Measurements from ENCODE around the gene DOCK9.

DOCK9 gene

DNA sequence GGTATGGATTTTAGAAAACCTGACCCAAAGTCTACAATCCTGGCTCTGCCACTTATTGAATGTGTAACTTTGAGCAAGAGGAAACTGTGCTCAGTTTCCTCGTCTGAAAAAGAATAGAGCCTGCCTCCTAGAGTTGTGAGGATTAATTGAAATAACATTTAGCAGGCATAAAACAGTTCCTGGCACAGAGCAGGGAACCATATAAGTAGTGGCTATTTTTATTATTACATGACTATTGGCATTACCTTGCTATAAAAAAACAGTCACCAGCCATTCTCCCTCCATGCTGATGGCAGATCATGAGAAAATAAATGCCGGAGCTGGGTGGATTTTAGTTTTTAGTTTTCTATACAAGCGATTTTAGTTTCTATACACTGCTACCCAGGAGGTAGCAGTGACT lies 5.8 kb downstream of the DOCK9 start:
- no peak for DNase-seq

DNA sequence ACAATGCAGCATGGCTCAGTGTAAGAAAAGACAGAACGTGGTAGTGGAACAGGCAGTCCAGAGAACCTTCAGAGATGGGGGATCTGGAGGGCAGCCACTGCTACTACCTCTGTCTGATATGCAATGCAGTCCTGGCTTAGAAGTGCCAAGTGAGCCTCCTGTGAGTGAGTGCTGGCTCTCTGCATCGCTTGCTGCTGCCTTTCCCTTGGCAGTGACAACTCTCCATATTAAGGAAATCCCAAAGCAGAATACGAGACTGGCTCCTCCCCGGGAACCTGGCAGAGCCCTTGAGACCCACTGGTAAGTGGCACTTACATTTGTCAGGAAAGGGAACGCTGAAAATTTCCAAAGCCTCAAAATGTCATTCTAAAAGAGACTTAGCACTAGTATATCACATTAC lies 7.5 kb downstream of the DOCK9 start:
- no peak for DNase-seq

DNA sequence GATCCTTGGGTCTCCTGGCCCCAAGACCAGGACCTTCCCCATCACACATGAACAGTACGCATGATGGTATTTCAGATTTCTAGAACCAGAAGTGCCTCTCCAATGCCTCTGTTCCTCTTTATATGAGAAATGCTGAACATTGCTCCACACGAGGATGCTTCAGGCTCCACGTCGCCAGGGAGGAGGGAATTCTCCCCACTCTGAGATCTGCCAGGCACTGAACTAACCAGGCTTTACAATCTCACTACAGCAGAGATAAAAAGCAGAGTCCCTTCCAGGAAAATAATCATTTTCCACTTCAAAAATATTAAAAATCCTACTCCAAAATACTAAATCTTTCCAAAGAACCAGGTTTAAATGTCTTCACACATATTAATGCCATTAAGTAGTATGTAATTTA lies 10.4 kb downstream of the DOCK9 start:
- DNase-seq: no peak

DNA sequence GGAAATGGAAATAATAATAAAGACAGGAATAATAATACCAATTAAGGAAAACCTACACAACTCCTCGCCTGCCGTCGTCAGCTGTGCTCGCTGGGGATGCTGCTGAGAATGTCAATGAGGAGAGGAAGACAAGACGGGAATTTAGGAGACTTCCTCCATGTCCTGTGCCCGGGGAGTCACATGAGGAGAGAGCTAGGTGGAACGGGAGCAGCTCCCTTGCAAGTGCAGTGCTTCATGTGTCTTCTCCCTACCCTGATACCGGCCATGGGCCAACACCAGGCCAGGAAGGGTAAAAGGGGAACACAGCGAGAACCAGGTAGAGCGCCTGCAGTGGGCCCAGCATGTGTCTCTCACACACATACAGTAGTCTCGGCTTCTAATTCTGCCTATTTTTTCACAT lies 11.8 kb downstream of the DOCK9 start:
- DNase-seq: no peak

DNA sequence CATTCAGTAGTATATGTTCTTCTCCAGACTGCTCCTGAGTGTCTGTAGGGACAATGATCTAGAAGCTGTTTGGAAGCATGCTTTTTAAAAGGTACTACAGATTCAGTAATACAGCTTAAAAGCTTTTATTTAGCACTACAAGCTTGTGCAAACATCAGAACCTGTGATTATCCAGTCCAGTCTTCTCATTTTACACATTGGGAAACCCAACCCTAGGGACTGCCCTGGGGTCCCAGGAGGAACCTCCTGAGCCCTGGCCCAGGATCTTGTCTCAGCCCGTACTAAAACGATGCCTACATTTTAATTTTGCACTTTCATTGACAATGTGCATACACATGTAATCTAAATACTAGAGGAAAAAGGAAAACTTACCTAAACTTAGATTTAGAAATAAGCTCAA lies 12.5 kb downstream of the DOCK9 start:
- DNase-seq: no peak

DNA sequence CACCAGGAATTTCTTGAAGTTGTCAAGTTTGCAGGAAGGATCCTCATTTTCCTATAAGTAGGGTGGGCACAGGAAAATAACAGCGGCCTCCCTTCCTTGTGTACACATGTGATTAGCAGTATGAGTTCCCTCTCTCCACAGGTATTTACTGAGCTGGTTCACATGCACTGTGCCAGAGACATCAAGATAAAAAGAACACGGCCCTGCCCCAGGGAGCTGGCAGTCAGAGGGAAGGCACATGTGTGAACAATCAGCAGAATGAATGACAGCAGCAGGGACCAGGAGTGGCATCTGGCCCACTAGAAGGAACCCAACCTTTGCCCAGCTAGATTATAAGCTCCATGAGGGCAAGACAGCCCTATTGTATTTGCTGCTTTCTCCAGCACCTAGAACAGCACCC lies 13.9 kb downstream of the DOCK9 start:
- no peak for DNase-seq

DNA sequence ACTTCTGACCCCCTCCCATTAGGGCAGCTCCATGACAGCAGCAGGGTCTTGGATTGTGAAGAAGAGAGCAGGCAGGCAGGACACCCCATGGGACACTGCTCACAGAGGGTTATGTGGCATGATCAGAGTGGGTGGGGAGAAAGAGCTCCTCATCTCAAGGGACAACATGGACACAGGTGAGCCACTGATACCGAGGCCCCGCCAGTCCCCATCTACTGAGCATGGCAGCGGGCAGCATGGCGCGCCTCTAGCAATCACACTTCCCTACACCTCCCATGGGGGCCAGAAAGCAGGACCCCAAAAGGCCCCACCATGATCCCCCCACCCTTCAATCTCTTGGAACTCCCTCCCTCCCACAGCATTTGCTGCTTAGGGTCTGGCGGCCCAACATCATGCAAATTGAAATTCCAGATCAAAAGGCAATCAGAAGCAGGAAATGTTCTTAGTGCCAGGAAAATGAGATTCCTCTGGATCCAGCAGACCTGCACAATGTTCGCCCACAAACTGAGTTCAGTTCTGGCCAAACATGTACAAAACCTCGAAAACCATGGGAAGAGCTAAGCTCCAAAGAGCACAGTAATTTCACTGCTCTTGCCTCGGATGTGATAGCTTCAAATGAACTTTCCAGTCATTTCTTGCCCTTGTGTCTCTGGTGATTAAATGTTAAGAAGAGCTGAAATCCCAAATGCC lies 14.8 kb downstream of the DOCK9 start:
- no peak for DNase-seq

DNA sequence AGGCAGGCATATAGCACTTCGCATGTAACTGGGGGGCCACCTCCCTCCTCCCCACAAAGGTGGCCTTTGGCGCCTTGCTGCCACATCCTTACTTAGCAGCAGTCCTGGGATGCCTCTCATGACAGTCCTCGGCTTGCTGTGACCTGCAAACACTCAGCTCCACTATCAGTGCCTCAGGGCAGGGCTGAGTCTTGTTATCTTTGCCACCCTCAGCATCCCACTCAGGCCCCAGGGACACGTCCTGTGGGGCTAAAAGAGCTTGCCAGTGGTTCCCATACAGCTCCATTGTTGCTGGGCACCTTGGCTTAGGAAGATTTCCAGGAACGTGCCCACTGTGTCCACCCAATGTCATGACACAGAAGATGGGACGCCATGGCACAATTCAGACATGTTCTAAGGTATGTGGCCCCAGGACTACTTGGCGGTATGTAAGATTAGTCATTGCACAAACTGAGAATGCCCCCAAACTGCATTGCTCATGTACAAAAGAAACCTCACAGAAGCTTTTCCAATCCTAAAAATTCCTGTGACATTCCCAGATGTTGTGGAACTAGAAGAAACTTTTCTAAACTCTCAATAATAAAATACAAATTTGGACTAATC lies 16.3 kb downstream of the DOCK9 start:
- DNase-seq: no peak

DNA sequence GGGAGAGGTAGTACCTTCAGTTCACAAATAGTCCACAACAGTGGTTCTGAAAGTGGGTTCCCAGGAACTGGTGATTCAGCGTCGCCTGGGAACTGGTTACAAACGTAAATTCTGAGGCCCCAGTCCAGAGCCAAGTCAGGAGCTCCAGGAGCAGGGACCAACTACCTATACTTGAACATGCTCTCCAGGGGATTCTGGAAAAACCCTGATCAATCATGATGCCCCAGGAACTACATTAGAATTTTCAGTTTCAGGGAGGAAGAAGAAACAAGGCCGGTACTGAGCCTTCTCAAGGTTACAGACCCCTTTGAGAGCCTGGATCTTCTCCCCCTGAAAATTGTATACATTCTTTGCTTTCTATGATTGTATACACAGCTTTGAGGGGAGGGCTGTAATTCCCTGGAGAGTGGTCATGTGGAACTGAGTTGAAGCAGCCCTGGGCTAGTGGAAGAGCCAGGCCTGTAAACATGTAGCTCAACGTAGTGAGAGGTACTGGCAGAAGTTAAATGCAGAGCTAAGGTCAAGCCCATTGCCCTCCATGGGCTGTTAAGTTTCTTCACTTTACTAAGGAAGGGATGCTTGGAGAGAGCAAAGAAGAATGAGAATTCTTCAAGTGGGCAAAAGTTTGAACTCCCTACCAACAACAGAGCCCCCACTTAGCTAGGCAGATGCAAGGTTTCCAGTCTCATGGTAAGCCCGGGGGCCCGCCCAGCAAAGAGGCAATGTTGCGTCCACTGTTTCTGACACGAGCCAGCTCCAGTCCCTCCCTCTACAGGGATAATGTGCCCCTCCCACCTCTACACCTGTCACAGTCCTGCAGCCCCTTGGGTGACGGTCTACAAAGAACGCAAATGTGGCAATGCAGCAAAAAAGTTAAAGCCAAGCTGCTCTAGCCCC lies 17.0 kb downstream of the DOCK9 start:
- DNase-seq: no peak

DNA sequence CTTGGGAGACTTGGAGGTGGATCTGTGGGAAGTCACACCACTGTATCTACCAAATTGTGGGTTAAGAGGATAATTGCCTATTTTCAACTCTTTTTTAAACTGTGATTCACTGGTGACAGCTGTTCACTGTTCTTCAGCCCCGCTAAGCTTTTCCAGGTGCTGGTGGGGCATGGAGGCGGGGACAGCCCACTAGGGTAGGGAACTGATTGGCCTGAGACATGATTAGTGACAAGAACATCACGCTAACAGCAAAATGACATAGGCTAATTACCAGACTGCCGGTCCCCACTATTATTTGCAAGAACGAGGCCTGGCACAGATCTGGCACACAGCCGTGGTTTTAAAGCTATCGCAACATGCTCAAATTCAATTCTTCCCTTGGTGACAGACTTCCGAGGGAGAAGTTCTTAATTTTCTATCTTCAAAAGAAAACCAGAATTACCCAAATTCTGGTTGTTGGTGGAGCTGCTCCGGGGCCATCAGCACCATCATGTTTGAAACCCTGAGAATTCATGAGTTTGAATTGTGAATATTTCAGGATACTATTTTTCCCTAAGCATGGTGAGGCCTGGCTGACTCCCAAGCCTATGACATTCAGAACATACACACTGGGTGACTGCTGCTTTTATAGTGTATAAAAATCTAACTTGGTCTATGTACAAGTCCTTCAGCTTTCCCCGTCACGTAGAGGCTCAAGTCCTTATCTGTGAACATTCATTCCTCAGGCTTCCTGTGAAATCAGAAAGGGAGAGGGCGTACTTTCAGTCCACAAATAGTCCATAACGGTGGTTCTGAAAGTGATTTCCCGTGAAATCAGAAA lies 17.9 kb downstream of the DOCK9 start:
- no peak for DNase-seq

DNA sequence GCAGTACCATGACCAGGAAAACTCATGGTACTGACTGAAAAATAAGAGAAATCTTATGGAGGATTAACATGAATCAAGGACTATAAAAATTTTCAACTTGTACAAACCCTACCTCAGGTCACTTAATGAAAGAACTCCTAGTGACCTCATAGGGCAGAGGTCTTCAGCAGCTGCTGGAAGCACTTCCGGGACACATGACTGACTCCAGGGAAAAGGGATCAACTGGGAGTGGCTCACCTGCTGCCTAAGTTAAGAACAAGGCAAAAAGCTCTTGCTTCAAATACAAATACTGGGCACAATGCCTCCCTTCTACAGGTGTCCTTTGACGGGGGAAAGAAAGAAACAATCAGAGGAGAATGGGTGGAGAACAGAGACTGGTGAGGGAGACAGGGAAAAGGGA lies 18.6 kb downstream of the DOCK9 start:
- no peak for DNase-seq

DNA sequence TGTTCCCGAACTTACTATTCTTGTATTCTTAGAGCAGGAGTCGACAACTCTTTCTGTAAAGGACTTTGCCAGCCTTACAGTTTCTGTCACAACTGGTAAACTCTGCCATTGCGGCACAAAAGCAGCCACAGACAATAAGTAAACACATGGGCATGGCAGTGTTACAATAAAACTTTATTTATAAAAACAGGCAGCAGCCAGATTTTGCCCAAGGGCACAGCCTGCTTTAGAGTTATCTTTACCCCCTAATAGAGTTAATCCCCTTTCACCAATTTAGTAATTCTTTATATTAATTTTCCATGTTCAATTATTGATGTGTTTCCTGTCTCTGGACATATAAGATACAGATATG lies 19.4 kb downstream of the DOCK9 start:
- no peak for DNase-seq

DNA sequence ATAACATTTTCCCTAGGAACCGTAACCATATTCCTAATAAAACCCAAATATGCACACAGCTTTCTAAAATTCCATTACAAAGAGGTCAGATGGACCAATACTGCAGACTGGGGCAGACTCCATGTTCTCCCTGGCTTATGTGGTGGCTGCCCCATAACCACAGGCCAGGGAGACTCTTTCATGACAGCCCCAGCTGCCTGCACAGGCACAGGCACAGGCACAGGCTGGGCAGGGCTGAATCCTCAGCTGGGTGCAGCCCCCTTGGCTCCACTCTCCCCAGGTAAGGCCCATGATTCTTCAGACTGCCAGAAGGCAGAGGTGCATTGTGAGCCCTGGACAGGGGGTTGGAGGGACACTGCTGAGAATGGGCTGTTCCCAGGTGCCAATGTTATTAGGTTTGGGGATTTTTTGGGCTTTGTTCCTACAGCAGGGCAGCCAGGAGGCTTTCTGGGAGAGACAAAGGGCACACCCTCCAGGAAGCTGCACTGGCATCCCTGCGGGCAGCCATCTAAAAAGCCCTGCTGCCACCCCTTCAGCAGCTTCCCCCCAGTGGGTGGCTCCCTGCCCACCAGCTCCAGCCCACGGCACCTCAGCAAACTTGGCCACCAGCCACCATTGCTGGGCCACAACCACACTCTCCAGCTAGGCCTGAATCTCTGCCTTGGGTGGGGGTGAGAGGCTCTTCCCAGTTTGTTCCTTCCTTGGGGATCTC lies 20.0 kb downstream of the DOCK9 start:
- no peak for DNase-seq

DNA sequence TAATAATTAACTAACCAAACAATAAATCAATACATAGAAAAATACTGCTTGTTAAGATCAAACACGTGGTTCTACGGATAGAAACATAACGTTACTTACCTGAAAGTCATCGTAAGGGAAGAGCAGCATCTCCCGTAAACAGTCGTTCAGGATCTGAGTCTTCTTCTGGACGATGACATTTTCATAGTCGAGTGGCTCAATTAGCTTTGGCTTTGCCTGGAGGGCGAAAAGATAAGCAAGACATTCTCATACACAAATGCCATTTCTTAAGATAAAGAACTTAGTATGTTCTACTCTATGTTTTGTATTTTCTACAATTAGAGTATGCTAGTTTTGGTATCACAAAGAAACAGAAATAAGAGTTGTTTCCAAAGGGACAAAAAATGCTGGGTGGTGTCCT lies 22.5 kb downstream of the DOCK9 start:
- no peak for DNase-seq

DNA sequence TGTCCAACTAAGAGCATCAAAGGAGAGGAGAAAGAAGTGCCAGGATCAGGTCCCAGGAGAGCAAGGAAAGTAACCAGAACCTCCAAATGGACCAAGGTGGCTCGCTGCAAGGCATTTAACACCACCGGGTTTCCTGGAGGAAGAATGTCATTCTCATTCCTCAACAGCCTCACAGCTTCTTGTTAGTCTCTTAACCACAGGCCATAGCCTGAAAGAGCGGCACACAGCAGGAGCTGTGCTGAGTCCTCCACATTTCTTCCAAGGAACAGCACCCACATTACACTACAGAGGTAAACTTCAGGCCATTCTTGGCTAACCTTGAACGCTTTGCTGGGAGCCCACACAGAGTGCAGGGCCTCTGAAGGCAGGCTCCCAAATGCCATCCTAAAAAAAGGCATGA lies 23.6 kb downstream of the DOCK9 start:
- DNase-seq: no peak

DNA sequence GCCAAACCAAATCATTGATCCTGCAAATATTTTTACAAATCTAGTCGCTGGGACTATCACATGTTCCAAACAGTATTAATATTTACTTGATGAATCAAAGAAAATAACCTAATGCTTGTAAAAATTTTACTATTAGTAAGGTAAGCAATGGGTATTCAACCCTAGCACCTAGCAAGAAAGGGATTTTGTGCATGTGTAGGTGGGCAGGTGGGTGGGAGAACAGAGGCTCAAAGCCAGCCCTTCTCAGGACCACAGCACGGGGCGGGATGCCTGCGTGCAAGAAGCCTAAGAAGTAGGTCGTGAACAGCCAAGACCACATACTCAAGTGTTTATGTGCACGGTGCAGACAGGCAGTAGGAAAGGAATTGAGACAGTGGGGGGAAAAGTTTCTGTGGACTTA lies 26.6 kb downstream of the DOCK9 start:
- no peak for DNase-seq

DNA sequence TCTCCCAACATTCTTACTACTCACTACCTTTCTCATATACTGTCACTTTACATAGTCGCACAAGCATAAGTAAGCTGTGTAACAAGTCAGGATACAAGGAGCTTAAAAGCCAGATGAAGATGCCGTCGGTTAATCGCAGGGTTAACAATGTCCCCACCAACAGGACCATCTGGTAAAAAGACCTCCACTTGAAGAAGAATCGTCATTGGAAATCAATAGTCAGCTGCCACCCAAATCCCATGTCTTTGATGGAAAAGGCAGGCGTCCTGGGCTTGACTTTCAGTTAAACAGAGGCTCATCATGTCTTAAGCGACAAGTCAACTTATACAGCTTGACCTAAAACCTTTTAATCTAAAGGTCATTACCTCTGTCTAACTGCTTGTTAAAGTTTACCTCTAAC lies 27.2 kb downstream of the DOCK9 start:
- DNase-seq: no peak

DNA sequence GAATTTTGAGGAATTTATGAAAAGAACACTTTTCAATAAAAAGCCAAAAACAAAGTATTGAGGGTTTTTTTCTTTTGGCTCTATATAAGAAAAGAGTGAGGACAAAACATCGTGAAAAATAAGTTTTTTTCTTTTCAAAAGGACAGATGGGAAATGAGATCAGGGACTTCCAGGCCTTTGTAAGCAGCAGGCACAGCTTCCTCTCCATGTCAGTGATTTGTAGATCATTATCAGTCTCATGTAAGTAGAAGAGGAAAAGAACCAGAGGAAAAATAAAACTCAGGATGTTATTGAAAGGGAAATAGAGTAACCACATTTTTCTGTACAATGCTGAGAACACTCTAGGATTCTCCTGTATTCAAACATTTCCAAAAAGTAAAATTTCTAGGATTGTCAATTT lies 29.9 kb downstream of the DOCK9 start:
- no peak for DNase-seq

DNA sequence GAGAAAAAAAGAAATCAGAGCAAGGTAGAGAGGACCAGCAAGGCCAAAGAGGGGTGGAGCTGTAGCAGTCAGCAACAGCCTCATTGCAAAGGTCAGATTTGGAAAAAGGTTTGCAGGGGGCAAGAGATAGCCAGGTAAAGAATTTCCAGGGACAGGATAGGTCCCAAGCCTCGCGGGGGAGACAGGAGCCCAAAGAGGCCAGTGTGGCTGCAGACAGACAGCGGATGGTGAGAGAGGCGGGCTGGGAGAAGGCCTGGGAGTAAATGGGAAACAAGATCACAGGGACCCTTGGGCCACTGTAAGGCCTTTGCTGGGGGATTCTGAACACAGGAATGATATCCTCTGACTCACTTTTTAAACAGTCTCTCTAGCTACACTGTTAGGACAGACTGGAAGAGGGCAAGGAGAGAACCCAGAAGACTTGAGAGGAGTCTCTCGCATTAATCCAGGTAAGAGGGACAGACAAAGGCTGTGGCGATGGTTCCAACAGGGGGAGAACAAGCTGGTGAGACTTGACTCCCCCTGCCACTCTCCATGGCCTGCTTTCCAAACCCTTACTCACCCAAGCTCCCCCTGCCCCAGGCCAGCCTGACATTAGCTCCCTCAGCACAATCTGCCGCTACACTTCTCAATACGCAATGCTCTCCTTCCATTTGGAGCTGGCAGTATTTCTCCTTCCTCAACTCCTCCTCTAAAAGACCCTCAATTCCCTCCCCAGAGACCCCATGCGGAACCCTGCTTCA lies 31.8 kb downstream of the DOCK9 start:
- no peak for DNase-seq

DNA sequence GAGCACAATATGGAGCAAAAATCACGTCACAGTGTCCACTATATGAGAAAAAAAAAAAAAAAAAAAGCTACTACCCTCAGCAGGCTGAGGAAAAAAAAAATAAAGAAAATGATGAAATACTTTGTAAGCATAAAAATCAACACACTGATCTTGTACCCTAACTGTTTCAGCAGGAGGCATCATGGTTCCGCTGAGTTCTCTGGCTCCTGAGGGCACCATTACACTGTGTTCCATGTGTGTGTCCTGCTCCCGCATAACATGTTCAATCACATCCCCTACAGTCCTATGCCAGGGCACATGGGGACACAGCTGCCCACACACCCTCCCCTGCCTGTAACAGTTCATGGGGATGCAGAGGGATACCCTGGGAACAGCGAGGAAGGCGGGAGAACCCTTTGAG lies 33.5 kb downstream of the DOCK9 start:
- DNase-seq: no peak

DNA sequence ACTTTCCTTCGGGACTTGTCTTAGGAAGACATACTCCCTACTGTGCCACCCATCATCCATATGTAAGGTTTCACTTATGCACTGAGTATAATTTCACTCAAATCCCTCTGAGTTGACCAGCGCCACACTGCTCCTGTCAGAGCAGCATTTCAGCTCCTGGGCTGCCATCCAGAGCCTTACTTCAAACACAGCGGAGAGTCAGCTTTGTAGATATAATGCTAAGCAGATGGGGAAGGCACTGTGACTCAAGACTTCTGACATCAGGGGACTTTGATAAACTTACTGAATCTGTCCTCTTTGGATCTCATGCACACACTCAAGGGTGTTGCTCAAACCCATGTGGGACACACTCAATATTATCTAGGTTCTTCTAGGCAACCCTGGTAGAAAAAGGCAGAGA lies 34.9 kb downstream of the DOCK9 start:
- DNase-seq: no peak

DNA sequence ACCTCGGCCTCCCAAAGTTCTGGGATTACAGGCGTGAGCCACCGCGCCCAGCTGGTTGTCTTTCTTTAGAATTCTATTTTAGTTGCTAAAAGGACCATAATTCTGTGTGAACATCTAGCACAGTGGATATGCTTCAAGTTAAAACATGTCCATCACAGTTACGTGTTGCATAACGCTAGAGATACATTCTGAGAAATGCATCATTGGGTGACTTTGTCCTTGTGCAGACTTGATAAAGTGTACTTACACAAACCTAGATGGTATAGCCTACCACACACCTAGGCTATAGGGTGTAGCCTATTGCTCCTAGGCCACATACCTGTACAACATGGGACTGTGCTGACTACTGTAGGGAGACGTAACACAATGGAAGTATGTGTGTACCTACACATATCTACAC lies 35.4 kb downstream of the DOCK9 start:
- DNase-seq: no peak
